Large intestine (tissue), 3 donors: ENCODE data around the gene MCTP2. TPM values are rescaled to one million over a fixed set of nuclear protein-coding genes. Genes with fewer than 3 reads are reported as not detected.

Source experiments
- DNase-seq, 2 donors: peaks; one replicate each; pipeline versions ENCODE4 v3.0.0 to v3.0.0-alpha.2; 2013
- H3K27ac ChIP-seq: one replicate; pipeline ENCODE4 v1.5.1; 2013; ENCODE audit warnings: low read length
- H3K27me3 ChIP-seq: 2 replicates; pipeline ENCODE4 v1.6.1; 2013; ENCODE audit warnings: low read length; ENCODE audit not compliant: control insufficient read depth, insufficient read depth
- H3K36me3 ChIP-seq: 2 replicates; pipeline ENCODE4 v1.6.1; 2013; ENCODE audit warnings: low read length; ENCODE audit not compliant: control insufficient read depth, insufficient read depth
- H3K4me1 ChIP-seq: one replicate; pipeline ENCODE4 v1.6.1; 2013; ENCODE audit warnings: low read length; ENCODE audit not compliant: control insufficient read depth, insufficient read depth
- H3K4me3 ChIP-seq: one replicate; pipeline ENCODE4 v1.5.1; 2013; ENCODE audit warnings: low read length
- H3K9me3 ChIP-seq: one replicate; pipeline ENCODE4 v1.6.1; 2013; ENCODE audit warnings: mild to moderate bottlenecking, low read depth, low read length, moderate library complexity; ENCODE audit not compliant: control insufficient read depth
- WGBS: methylation state at CpG from one replicate; pipeline ENCODE4 v1.1.5; 2013; ENCODE audit warnings: low lambda C conversion rate; ENCODE audit not compliant: insufficient coverage; 5-methylcytosine and 5-hydroxymethylcytosine counted together
- polyA plus RNA-seq: library from polyadenylated mRNA; unstranded; fragments of 120-200 nt; gene quantifications from one replicate; pipeline ENCODE4 v1.2.1, GENCODE V29; 2013

MCTP2 gene
- polyA plus RNA-seq, 1 donor = 18.7 TPM

- no peak overlapping the region for H3K4me3 ChIP-seq
- H3K27me3 ChIP-seq = no peaks in the 10 kb centered on the region
- no peak for DNase-seq
- H3K36me3 ChIP-seq = no peaks in the 10 kb centered on the region
- H3K27ac ChIP-seq = no peak overlapping the region
- H3K4me1 ChIP-seq = peaks cover 4% of the 10 kb centered on the region
- WGBS = no CpG with 5 or more reads among the region's 3 CpGs
- no peaks in the 10 kb centered on the region for H3K9me3 ChIP-seq
Observed at GRCh38 chr15:94259863-94260262, 28.5 kb downstream of the MCTP2 start.

GRCh38 chr15:94262201-94262600 is 30.8 kb downstream of the MCTP2 start:
- Histone ChIP-seq H3K4me1 (no peaks in the 10 kb centered on the region), H3K9me3 (no peaks in the 10 kb centered on the region), H3K27ac (no peak overlapping the region), H3K27me3 (no peaks in the 10 kb centered on the region), H3K4me3 (no peak overlapping the region), H3K36me3 (no peaks in the 10 kb centered on the region)
- 100% methylated on average over 1 of the region's 1 CpG for WGBS
- no peak for DNase-seq

- no peak overlapping the region for H3K4me3 ChIP-seq
- H3K4me1 ChIP-seq = no peaks in the 10 kb centered on the region
- H3K36me3 ChIP-seq = no peaks in the 10 kb centered on the region
- no peaks in the 10 kb centered on the region for H3K27me3 ChIP-seq
- 70% methylated on average over 2 of the region's 7 CpGs for WGBS
- no peak for DNase-seq
- no peaks in the 10 kb centered on the region for H3K9me3 ChIP-seq
- H3K27ac ChIP-seq = no peak overlapping the region
Observed at GRCh38 chr15:94263341-94264273, 32.2 kb downstream of the MCTP2 start.

GRCh38 chr15:94265009-94265408 is 33.6 kb downstream of the MCTP2 start:
- Histone ChIP-seq H3K4me3 (no peak overlapping the region), H3K27me3 (no peaks in the 10 kb centered on the region), H3K36me3 (no peaks in the 10 kb centered on the region), H3K9me3 (no peaks in the 10 kb centered on the region), H3K4me1 (no peaks in the 10 kb centered on the region), H3K27ac (no peak overlapping the region)
- no CpG with 5 or more reads among the region's 4 CpGs for WGBS
- no peak for DNase-seq

- no peaks in the 10 kb centered on the region for H3K27me3 ChIP-seq
- DNase-seq = no peak
- H3K27ac ChIP-seq = no peak overlapping the region
- H3K9me3 ChIP-seq = no peaks in the 10 kb centered on the region
- no peak overlapping the region for H3K4me3 ChIP-seq
- no peaks in the 10 kb centered on the region for H3K4me1 ChIP-seq
- H3K36me3 ChIP-seq = no peaks in the 10 kb centered on the region
- WGBS = no CpG with 5 or more reads among the region's 6 CpGs
Observed at GRCh38 chr15:94265982-94266381, 34.6 kb downstream of the MCTP2 start.

- DNase-seq = no peak
- no peaks in the 10 kb centered on the region for H3K36me3 ChIP-seq
- no CpG with 5 or more reads among the region's 3 CpGs for whole genome bisulfite sequencing
- no peaks in the 10 kb centered on the region for H3K27me3 ChIP-seq
- H3K27ac ChIP-seq = no peak overlapping the region
- no peak overlapping the region for H3K4me3 ChIP-seq
- no peaks in the 10 kb centered on the region for H3K9me3 ChIP-seq
- H3K4me1 ChIP-seq = no peaks in the 10 kb centered on the region
Observed at GRCh38 chr15:94266789-94267188, 35.4 kb downstream of the MCTP2 start.

- H3K9me3 ChIP-seq = no peaks in the 10 kb centered on the region
- no peak overlapping the region for H3K4me3 ChIP-seq
- no peak for DNase-seq
- H3K36me3 ChIP-seq = no peaks in the 10 kb centered on the region
- H3K27me3 ChIP-seq = no peaks in the 10 kb centered on the region
- no peak overlapping the region for H3K27ac ChIP-seq
- no peaks in the 10 kb centered on the region for H3K4me1 ChIP-seq
- WGBS = no CpG with 5 or more reads among the region's 2 CpGs
Observed at GRCh38 chr15:94269954-94270353, 38.6 kb downstream of the MCTP2 start.

GRCh38 chr15:94270570-94270969 is 39.2 kb downstream of the MCTP2 start:
- Histone ChIP-seq H3K4me3 (no peak overlapping the region), H3K4me1 (no peaks in the 10 kb centered on the region), H3K36me3 (no peaks in the 10 kb centered on the region), H3K27me3 (no peaks in the 10 kb centered on the region), H3K9me3 (no peaks in the 10 kb centered on the region), H3K27ac (no peak overlapping the region)
- no peak for DNase-seq
- no CpG with 5 or more reads among the region's 2 CpGs for WGBS

- Histone ChIP-seq H3K36me3 (no peaks in the 10 kb centered on the region), H3K27me3 (no peaks in the 10 kb centered on the region), H3K4me3 (no peak overlapping the region), H3K9me3 (no peaks in the 10 kb centered on the region), H3K27ac (no peak overlapping the region), H3K4me1 (no peaks in the 10 kb centered on the region)
- DNase-seq = peak in 1 of 2 donors; percentile 15
- 88% methylated on average over 7 of the region's 7 CpGs for WGBS
Observed at GRCh38 chr15:94272251-94272898, 41.0 kb downstream of the MCTP2 start.

GRCh38 chr15:94273826-94274225 is 42.5 kb downstream of the MCTP2 start:
- Histone ChIP-seq H3K27ac (no peak overlapping the region), H3K4me3 (no peak overlapping the region), H3K36me3 (no peaks in the 10 kb centered on the region), H3K9me3 (no peaks in the 10 kb centered on the region), H3K4me1 (no peaks in the 10 kb centered on the region), H3K27me3 (no peaks in the 10 kb centered on the region)
- WGBS = no CpG with 5 or more reads among the region's 1 CpG
- DNase-seq = no peak
